NCI-H128 (cell line): Measurements from ENCODE around the gene LDHAL6B.

ENCODE experiments used
- DNase-seq: peaks from one replicate; lab custom pipeline; 2025; ENCODE audit not compliant: unreplicated experiment; lab: John Stamatoyannopoulos, UW

The LDHAL6B gene

DNA sequence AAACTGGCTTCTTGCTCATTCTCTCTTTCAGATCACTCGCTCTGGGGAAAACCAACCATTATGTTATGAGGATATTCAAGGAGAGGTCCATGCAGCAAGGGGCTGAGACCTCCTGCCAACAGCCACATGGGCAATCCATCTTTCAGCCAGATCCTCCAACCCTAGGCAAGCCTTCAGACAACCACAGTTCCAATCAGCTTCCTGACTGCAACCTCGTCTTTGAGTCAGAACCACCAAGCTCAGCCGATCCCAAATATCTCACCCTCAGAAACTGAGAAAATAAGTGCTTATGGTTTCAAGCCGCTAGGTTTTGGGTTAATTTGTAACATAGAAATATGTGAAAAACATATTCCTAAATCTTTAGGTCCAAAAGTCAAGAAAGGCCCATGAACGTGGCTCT lies 10.3 kb downstream of the LDHAL6B start:
- no peak for DNase-seq

DNA sequence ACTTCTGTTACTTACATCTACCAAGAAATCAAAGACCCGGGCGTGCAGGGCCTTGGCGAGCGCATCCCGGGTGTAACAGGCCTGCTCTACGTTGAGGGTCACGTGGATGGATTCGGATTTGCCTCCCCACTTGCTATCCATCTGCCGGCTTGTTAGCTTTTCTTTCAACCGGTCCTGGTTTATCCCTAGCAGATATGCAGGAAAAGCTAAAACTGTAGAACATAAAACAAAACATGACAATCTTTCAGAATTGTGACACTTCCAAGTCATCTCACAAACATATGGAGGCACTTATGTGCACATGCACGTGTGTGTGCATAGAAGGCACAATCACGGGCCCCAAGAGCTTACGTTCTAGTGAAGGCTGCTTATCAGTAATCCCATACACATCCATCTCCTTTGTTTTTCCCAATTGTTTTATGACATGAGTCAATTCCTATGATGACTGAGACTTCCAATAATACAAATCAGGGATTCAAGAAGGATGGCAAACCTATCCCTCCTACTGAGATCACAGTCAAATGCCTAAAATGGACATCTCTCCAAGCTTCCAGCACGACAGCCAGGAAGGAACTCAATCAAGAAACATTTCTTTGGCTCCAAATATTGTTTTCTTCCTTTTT lies 11.3 kb downstream of the LDHAL6B start:
- no peak for DNase-seq

DNA sequence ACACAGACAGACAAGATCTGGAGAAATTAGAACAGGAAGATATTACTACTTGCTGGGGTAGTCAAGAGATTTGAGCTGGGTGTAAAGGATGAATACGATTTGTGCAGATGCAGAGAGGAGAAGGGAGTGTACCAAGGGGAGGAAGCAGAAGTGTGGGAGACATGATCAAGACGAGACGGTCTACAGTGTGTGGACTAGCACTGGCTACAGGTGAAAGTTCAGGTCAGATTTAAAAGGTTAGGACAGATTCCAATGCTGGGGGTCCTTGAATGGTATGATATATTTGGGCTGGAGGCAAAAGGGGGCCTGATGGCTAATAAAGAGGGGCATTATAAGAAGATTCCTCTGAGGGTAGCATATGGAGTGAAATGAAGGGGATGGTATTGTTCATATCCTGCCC lies 12.1 kb downstream of the LDHAL6B start:
- DNase-seq = no peak

DNA sequence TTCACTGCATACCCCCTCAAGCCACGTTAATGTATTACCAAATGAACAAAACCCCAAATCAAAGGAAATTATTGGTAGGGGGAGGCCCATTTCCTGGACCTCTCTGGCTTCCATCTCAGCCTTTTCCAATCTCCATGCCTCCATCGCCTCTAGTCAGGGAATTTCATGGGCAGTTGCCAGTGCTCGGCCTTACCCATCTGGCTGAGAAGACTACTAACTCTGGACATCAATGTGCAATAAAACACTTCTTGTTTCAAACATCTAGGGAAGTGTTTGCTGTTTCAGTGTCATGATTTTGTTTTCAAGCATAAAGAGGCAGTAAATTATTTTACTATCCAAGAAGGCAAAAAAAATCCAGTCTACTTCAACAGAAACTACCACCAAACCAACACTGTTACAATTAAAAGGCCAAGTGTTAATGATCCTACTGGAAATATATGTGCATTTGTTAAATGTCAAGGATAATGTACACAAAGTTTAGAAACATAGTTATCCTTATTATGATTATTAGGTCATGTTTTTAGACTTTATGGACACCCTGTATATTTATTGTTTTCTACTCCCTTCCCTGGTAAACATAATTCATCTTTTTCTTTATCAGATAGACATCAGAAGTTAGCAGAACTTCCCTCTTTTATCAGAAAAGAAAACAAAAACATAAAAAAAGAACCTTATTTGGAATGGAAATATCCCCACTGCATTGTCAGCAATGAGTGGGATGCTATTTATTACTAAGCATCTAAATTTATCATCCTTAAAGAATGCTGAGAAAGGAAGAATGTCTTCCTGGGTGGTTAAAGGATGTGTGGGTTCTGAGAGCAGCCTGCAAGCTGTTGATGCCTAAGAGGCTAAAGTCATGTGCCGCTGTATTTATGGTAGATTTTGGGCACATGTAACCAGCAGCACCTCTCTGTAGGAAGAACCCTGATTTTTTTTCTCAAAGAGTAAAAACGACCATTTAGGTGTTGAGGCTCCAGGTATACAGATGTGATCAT lies 15.2 kb downstream of the LDHAL6B start:
- no peak for DNase-seq

DNA sequence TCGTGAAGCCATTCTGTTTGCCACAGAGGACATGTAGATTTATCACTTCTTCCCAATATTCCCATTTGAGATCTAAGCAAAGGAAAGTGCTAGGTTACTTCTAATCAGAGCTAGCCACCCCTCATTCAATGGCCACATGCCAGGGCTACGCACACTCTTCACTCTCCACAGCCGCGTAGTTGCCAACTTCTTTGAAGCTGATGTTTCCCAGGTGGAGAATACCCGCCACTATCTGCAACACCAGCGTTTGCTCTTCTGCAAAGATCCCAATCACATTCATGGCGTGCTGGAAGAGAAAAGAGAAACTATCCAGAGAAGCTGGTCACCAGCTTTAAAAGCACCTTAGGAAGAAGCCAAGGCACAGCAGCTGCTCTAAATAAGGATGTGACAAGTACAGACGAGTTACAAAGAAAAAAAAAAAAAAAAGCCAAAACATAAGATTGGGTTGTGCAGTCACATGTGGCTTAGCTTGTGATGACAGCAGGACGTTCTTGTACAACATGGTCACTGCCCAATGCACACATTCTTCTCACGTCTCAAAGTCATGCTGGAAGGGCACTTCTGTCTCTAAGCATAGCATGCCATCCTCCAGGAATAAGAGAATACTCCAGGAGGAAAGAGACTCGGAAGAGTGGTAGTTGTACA lies 16.4 kb downstream of the LDHAL6B start:
- DNase-seq = no peak

DNA sequence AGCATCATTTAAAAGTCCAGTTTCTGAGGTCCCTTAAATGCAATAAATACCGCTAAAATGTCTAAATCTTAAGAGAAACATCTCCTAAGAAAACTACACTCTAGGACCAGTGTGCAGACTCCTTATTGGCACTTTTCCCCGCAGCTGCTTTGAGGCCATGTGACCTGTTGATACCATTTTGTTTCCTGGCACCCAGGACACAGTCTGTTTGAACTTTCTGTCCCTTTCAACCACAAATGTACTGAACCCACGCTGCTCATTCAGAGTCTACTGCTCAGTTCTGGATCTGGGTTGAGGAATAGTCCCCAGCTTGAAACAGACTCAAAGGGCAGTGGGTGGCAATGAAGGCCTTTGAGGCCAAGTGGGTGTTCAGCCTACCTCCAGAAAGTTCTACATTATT lies 17.1 kb downstream of the LDHAL6B start:
- DNase-seq = no peak

DNA sequence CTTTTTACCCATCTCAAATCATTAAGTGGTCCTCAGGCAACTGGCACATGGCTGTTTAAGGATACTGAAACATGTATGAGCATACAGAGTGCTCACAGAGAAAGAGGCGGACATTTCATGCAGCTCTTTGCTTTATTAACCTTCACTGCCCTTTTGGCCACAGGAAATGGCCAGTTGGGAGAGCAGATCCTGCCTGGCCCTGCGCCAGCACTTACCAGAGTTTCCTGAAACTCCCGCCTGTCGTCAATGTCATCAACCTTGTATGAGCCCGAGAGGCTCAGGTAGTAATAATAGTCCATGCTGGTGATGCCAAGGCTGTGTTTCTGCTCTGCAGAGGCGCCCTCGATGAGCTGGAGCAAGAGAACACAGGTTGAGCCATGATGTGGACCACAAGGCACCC lies 17.8 kb downstream of the LDHAL6B start:
- no peak for DNase-seq

DNA sequence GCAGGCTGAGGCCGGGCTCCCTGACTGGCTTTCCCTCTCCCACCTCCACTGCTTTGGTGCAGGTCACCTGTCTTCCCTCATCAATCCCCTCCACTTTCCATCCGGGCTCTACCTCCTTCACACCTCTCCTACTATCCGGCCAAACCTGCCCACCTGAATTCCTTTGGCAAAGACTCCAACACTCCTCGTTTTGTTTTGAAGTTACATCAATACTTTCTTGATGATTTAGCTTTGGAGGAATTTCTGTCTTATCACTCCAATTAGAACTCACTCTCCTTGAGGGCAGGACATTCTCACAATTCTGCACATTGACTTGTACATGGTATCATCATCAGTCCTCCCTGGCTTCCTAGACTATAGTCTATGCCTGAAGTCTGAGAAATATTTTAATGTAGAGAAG lies 20.4 kb downstream of the LDHAL6B start:
- DNase-seq = no peak

DNA sequence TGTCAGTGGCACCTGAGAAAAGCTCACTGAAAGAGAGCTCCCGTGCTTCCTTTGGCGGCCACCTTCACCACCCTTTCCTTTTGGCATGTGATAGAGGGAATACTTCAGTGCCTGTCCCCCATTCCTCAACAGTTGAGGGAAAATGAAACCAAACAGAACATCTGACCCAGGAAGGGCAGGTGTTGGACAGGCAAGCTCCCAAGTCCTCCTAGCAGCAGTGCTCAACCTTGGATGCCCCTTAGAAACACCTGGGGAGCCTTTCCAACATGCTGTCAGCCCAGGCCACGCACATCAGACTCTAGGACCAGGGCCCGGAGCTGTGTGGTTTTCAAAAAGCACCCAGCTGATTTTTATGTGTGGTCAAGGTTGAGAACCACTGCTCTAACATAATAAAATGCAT lies 22.4 kb downstream of the LDHAL6B start:
- DNase-seq = no peak

DNA sequence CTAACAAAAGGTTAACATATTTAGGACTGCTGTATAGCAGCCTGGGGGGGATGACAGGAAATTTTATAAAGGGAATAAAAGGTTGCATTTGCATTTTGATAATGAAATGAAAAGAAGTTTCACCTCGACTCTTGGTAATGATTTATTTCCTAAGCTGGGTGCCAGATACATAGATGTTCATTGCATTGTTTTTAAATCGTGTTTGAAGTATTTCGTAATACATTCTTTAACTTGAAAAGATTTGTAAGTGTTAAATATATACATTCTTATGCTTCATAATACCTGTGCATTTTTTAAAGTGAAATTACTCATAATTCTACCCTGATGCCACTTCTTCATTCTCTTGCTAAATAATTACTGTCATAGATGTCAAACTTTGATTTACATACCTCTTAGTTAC lies 22.8 kb downstream of the LDHAL6B start:
- no peak for DNase-seq

DNA sequence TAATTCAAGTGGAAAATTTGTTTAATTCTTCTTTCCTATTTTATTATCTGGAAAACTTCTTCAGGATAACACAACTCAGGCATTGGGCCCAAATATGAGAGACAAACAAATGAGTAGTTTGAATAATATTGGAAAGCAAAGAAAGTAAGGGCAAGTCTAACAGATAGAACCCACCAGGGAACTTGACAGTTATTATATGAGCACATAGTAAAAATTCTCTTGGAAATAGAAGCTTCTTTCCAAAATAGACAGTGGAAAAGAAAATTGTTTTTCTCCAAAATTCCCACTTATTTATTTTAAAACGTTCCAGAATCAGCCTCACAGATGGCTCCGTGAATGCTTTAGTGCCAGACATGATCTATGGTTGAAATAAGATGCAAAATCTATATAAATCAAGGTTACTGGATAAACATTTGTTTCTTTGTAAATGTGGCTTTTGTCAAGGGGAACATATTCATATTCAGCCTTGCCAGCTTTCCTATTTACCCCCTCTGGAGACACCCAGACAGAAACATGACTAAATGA lies 23.9 kb downstream of the LDHAL6B start:
- DNase-seq = no peak

DNA sequence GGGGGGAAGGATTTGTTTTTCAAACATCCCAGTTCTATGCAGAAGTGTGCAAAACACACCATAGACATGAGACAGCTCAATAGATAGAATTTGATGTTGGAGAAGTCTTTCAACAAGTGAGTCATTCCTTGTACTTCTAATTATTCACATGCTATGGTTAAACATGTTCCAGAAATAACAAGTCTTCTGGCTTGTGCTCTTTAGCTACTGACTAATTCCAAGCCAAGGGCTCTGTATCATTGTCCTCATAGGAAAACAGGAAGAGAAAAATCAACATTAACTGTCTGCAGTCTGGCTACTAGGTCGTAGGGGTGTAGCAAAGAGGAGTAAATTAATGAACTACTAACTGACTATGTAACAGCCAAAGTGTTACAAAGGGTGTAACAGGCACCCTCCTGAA lies 25.8 kb downstream of the LDHAL6B start:
- no peak for DNase-seq

DNA sequence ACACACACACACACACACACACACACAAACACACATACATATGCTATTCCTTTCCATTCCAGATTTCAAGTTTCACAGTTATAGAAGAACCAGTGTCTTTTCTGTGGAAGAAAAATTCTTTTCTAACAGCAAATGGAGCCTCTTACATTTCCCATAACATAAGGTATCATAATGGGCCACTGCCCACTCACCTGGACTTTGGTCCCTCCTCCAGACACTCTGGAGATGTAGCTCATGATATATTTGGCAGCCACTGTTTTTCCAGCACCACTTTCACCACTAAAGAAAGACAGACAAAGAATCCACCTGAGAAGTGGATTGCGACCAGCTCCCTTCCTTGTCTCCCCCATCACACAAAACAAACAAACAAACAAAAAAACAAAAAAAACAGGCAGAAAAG lies 29.8 kb downstream of the LDHAL6B start:
- DNase-seq = no peak

DNA sequence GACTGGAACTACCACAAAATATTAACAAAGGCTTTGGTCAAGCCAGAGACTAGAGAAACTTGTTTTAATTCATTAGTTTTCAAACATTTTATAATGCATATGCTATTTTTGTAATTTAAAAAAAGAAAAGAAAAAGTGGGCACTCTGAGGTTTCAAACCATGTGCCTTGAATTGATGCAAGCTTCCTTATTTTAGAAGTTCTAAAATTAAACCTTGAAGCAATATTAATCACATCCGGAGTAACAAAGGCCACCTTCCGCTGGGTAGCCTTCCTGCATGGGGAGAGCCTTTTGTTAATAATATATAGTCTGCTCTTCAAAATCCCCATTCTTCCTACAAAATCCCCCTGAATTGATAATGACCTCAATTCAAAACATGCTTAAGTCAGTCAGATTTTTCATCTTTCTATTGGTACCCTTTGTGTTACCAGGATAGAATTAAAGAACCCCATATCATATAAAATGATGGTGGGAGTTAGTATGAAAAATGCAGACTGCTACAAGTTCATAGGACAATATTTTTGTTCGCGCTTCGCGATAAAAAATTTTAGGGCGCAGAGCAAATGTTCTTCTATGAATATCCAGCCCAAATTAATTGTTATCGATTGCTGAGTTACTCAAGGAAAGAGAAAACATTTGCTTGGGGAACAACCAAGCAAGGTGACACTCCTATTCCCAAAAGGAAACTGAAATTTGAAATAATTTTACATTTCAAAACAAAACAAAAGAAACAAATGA lies 30.6 kb downstream of the LDHAL6B start:
- DNase-seq = no peak

DNA sequence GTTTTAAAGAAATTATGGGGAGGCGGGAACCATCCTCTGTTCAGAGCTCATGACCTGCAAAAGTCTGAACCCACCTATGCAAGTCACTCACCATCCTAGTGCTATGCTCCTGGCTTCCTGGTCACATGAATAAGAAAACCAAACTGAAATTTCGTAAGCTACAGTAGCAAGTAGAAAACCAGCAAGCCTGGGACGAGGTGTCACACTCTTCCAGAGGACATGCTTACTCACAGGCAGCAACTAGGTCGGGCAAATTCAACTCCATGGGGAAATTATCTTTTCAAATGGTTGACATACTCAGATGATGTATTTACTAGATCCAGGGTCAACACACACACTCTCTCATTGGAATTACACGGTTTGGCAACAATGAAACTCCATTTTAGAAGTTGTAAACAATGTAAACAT lies 31.3 kb downstream of the LDHAL6B start:
- DNase-seq = no peak

DNA sequence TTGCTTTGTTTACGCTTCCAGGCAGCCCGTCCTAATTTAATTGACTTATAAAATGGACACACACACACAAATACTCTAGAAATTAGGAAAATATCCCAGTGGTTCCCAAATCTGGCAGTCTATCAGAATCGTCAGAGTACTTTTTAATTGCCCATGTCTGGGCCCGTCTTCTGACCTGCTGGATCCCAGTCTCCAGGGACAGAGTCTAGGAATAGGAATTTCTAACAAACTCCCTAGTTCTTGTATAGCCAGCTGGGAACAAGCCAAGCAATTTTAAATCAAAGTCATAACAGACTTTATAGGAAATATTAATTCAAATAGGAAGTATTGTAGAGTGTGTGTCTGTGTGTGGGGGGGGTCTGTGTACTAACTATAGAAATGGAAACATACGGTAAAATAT lies 33.4 kb downstream of the LDHAL6B start:
- no peak for DNase-seq

DNA sequence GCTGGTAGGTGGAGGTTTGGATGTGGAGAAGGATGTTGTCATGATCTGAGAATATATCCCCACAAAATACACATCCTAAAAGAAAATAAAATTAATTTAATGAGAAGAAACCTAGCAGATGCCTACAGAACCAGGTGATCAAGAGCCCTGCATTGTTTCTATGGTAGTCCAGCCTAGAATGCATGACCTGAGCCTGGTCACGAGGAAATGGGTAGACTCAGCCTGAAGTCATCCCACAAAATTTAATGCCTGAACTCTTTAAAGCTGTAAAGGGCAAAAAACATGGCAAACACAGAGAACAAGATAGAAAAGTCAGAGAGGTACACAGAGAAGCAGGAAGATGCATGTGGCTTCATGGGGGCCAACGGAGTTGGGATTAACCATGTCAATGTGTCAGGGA lies 36.0 kb downstream of the LDHAL6B start:
- DNase-seq = no peak

DNA sequence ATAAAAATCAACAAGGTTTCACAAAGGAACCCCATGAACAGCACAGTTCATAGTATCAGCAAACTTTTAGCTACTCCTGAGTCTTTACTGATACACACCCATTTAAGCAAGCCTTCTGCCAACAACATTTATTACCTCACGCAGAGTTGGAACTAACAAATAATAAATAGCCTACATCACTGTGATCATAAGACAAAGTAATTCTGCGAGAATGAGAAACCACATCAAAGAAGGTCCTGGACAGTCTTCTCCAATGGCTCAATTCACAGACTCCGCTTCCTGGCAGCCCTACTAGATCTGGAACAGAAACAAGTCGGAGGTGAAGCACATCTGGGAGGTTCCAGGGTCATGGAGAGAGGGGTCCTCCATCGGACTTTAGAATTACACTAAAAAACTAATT lies 37.0 kb downstream of the LDHAL6B start:
- no peak for DNase-seq

DNA sequence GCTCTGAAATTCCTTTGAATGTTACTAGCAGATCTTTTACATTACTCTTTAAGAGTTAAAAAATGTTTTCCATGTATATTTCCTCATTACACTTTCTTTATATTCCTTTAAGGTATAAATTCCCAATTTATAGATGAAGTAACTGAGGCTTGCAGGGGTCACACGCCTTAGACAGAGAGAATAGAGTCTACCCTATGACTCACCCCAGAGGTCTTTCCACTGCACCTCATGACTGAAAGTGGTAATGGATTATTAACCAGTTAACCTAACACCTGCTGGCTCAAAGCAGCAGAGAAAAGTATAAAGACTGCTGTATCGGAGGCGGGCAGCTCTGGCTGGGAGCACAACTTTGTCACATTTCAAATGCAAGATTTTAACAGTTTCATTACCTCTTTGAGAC lies 37.7 kb downstream of the LDHAL6B start:
- DNase-seq = no peak

DNA sequence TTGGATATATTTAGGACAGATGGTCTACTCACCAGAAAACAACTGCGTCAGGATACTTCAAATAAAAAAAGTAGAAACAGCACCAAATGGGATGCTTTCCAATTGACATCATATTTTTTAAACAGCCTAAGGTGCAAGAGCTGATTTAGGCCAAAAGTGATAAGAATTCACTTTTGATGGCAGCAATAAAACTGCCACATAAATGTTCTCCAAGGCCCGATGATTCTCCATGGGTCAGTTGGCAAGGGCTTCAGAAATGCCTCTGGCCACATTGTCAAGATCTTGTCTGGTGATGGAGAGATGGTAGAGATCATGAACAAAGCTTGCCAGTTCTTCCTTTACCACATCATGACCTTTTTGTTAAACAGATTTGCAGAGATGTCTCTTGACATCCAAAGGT lies 38.9 kb downstream of the LDHAL6B start:
- DNase-seq = no peak

DNA sequence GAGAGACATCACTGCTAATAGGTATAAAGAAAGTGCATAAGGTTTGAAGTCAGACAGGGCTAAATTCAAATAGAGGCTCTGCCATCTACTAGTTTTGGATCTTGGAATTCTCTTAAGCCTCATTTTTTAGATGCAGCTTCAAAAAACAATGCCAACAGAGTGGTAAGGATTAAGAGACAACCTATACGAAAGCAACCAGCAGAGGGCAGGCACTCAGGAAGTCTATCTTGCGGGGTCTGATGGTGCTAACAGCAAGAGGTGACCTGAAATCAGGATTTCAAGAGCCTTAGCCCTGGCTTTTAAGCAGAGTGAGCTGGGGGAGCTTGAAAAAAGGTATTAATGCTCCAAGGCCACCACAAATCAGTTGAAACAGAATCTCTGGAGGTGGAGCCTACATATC lies 40.7 kb downstream of the LDHAL6B start:
- no peak for DNase-seq
